HG02588 (cell line): ENCODE data around the gene SLAMF1.
"Not testable (repeated sequence)": the region's sequence is repeated elsewhere in the genome, so short reads cannot be mapped to it uniquely, and the experiment has no call there.

Experiments
- ATAC-seq: cut with Tn5 transposase; IDR thresholded peaks from one replicate; pipeline ENCODE4 v1.9.1; 2021; ENCODE audit warnings: mild to moderate bottlenecking, moderate library complexity; ENCODE audit not compliant: unreplicated experiment

SLAMF1 gene

GRCh38 chr1:160640359-160641123 is 6.3 kb downstream of the SLAMF1 start:
- no peak for ATAC-seq

- no peak for ATAC-seq
Measured at GRCh38 chr1:160639652-160640051, 7.2 kb downstream of the SLAMF1 start.

- ATAC-seq = no peak
Measured at GRCh38 chr1:160638926-160639325, 7.9 kb downstream of the SLAMF1 start.

- ATAC-seq = no peak
Measured at GRCh38 chr1:160638540-160638857, 8.3 kb downstream of the SLAMF1 start.

- no peak for ATAC-seq
Measured at GRCh38 chr1:160637821-160638539, 8.9 kb downstream of the SLAMF1 start.

GRCh38 chr1:160637065-160637464 is 9.8 kb downstream of the SLAMF1 start:
- no peak for ATAC-seq

- no peak for ATAC-seq
Measured at GRCh38 chr1:160636547-160636946, 10.3 kb downstream of the SLAMF1 start.

GRCh38 chr1:160636076-160636475 is 10.8 kb downstream of the SLAMF1 start:
- no peak for ATAC-seq

- ATAC-seq = no peak
Measured at GRCh38 chr1:160634543-160635491, 12.0 kb downstream of the SLAMF1 start.

GRCh38 chr1:160633330-160633903 is 13.4 kb downstream of the SLAMF1 start:
- no peak for ATAC-seq

GRCh38 chr1:160631983-160632625 is 14.7 kb downstream of the SLAMF1 start:
- no peak for ATAC-seq

GRCh38 chr1:160630523-160631451 is 16.1 kb downstream of the SLAMF1 start:
- ATAC-seq = no peak

- no peak for ATAC-seq
Measured at GRCh38 chr1:160629286-160630210, 17.3 kb downstream of the SLAMF1 start.

GRCh38 chr1:160628799-160629263 is 18.0 kb downstream of the SLAMF1 start:
- ATAC-seq = no peak

- not testable (repeated sequence) for ATAC-seq
Measured at GRCh38 chr1:160627677-160628289, 19.1 kb downstream of the SLAMF1 start.

- ATAC-seq = peak; percentile 26
Measured at GRCh38 chr1:160626509-160627342, 20.1 kb downstream of the SLAMF1 start.
